Activated CD4-positive, alpha-beta T cell treated with anti-CD3 and anti-CD28 coated beads, Interleukin-2, amount 50 U/mL, for 48 hours (primary cell): Measurements from ENCODE around the gene SLC9A3.

Experiments
- DNase-seq, 2 experiments: peaks; one replicate each; pipeline ENCODE4 v3.0.0-alpha.2; 2020

SLC9A3 gene

GRCh38 chr5:440401-441201 lies 83.6 kb downstream of the SLC9A3 start:
- no peak for DNase-seq

DNA sequence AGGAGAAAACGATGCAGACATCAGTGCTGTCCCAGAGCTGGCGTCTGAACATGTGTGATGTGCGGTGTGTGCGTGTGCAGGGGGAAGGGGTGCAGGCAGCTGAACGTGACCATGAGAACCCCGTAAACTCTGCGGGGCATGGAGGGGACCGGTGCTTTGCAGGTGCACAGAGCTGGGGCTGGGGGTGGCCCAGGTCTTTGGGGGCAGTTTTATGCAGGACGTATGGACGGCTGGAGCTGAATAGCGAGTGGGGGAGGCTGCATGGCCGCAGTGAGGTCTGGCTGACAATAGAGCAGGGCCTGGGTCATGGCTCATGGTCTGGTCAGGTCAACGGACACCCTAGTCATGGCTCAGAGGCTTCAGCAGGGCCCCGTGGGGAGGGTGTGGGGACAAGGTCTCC lies 84.6 kb downstream of the SLC9A3 start:
- no peak for DNase-seq

- DNase-seq: no peak
These were observed 85.1 kb downstream of the SLC9A3 start for GRCh38 chr5:439181-439580.

DNA sequence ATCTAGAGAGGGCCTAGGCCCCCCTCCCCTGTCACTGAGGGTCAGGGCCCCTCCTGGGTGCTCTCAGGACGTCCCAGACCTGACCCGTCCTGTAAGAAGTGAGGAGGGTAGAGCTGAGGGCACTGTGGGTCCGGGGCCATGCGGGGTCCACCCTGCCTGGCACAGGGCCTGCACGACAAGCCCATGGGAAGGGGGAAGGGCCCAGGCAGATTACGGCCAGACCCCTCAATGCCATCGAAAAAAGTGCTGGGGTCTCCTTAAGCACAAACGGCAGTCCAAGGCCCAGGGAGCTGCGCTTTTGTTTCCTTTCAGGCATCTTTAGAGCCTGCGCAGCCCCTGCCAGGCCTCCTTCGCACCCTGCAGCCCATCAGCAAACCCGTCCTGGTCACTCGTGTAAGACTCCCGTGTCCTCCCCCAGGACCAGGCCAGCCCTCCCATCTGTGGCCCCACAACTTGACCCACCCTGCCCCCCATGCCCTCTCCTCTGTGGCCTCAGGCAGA lies 85.7 kb downstream of the SLC9A3 start:
- no peak for DNase-seq

DNA sequence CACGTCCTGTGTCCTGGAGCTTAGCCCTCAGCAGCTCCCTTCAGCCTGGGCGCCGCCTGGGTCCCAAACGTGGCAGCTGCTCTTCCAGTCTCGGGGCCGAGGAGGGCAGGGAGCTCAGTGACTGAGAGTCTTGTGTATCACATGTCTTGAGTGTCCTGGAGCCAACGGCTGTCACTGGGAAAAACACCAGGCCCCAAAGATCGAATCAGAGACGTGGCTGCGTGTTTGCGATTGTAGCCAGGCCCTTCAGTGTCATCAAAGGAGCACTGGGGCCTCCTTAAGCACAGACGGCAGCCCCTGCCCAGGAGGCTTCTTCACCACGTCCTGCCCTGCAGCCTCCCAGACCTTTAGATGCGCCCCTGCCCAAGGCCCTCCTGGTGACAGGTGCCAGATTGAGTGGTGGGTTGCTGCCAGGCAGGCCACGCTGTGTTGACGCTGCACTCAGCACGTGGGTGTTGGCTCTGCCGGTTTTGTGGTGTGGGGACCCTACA lies 86.9 kb downstream of the SLC9A3 start:
- no peak for DNase-seq

GRCh38 chr5:436641-436975 lies 87.6 kb downstream of the SLC9A3 start:
- DNase-seq: no peak

GRCh38 chr5:435961-436640 lies 88.1 kb downstream of the SLC9A3 start:
- no peak for DNase-seq

- DNase-seq: no peak
These were observed 89.0 kb downstream of the SLC9A3 start for GRCh38 chr5:435156-435790.

DNA sequence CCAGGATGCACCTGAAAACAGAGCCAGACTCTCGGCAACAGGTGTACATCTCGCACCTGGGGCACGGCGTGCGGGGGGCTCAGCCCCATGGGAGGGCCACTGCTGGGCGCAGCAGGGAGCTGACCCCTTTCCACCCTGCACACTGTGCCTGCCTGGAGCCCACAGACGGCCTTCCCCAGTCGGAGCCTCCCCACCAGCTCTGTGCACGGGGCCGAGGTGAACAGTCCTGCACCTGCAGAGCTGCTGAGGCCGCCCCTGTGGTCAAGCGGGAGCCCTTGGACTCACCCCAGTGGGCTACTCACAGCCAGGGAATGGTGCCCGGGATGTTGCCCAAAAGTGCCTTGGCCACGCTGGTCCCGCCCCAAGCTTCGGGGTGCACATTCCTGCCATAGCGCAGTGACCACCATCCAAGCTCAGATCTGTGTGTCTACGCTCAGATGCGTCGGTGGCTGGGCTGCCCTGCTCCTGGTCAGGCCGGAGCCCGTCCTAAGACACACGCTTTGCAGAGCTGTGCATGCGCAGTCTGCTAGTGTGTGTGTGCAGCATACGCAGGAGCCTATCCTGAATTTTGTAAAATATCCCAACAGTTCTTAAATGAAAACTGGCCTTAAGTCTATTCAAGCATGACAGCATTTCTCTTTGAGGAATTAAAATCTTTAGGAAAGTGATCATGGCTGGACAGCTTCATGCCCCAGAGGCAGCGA lies 89.7 kb downstream of the SLC9A3 start:
- no peak for DNase-seq

DNA sequence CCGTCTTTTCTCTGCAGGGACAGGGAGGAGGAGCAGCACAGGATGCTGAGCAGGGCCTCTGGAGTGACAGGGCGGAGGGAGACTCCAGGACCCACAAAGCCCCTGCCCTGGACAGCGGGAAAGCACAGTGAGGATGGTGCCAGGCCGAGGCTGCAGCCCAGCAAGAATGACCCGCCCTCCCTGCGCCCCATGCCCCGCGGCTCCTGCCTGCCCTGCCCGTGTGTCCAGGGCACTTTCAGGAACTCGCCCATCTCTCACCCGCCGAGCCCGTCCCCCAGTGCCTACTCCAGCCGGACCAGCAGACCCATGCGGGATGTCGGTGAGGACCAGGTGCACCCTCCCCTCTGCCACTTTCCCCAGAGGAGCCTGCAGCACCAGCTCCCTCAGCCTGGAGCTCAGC lies 90.4 kb downstream of the SLC9A3 start:
- DNase-seq: no peak

- no peak for DNase-seq
These were observed 91.1 kb downstream of the SLC9A3 start for GRCh38 chr5:432928-433791.

- no peak for DNase-seq
These were observed 91.9 kb downstream of the SLC9A3 start for GRCh38 chr5:432201-432927.

- no peak for DNase-seq
These were observed 92.6 kb downstream of the SLC9A3 start for GRCh38 chr5:431711-432050.

DNA sequence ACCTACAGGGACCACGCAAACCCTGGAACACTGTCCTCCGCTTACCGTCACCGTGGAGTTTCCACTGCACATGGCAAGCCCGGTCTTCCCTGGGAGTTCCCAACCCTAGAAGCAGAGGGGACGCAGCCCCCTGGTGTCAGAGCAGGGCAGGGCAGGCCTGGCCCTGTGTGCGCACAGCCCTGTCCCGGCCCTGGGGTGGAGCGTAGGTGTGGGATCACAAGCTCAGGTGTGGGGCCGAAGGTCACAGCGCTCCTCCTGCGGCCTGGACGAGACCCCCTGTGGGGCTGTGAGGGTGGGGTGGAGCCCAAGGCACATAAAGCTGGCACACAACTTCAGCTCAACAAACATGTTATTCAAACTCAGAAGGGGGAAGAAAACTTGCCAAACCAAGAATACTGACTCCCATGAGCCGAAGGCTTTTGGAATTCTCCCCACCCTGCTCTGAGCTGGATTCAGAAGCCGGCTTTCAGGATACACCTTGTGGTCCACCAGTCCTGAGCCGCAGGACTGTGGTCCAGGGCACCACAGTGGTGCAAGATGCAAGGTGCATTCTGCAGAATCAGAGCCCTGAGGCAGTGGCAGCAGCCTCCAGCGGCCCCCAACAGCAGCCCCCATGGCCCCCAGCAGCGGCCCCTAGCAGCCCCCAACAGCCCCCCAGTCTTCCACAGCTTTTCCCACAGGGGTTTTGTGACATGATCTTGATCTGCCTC lies 93.1 kb downstream of the SLC9A3 start:
- peak; percentile 59 to 63 for DNase-seq

DNA sequence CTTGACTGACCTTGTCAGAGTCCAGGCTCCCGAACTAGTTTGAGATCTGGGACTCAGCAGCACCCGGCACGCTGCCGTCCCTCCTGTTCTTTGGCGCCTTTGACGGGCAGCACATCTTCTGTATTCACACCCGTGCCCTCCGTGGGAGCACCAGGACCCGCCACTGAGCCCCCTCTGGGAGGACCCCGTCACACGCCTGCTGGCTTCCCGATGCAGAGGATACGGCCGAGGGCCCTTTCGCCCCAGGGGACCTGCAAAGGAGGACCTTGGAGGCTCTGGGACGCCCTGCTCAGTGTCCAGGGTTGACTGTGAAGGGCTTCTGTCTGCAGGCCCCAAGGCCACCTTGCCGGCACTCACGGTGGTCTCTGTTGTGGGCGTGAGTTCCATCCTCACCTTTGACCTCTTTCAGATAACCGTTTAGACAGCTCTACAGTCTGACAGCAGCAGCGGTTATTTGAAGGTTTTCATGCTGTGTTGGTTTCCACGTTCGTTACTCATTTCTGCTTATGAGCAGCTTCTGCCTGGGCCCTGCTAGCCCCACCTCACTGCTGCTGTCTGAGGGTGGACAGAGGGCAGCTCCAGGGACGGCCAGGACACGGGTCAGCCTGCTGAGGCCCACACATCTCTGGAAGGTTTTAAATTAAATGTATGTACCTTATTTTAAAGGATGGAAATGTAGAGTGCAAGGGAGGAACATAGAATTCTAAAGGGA lies 93.9 kb downstream of the SLC9A3 start:
- DNase-seq: no peak

- no peak for DNase-seq
These were observed 94.6 kb downstream of the SLC9A3 start for GRCh38 chr5:429453-430188.

DNA sequence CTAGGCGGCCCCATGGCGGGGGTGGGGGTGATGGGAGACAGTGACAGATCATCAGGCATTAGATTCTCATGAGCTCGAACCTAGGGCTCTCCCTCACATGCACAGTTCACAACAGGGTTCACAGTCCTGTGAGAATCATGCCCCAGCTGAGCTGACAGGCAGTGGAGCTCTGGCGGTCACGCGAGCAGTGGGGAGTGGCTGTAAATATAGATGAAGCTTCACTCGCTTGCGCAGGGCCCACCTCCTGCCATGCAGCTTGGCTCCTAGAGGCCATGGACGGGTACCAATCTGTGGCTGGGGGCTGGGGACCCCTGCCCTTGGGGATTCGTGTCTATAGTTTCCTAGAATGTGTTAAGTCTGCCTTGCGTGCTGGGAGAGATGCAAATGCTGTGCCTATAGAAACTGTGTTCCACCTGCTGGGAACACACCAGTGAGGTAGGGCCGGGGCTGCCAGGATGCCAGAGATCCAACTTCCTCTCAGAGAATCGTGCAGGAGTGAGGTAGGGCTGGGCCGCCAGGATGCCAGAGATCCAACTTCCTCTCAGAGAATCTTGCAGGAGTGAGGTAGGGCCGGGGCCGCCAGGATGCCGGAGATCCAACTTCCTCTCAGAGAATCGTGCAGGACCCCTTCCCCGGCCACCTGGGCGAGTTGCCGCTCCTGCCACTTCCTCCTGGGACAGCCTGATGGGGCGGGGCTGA lies 95.3 kb downstream of the SLC9A3 start:
- no peak for DNase-seq

GRCh38 chr5:428219-428618 lies 96.0 kb downstream of the SLC9A3 start:
- no peak for DNase-seq
